ENCODE data around the gene CIART. TPM values are rescaled to one million over a fixed set of nuclear protein-coding genes. Genes with fewer than 3 reads are reported as not detected.

The CIART gene
- total RNA-seq, 1 experiment from 2014 or later: 19.0 TPM

DNA sequence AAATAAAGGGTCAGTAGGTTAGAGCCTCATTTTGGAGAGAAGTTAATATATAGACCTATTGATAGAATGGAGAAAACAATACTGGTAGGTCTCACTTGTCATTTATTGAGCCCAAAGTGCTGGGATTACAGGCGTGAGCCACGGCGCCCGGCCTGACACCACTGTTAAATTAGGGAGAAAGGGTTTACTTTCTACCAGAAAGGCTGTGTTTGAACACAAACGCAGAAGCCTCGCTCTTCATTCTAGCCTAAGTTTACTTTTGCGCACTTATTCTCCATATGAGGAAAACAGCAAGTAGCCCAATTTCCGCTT is 38.3 kb downstream of the CIART start:
- Histone ChIP-seq H4K20me1 (ENCODE audit: low read length) (no peaks in the 10 kb centered on the region), H3K9ac (ENCODE audit: low read length) (peak overlapping the region; percentile 93), H3K9me2 (replicated peaks; ENCODE audit: low read length) (no peaks in the 10 kb centered on the region), H3K27ac (ENCODE audit: low read length) (peak overlapping the region; percentile 80), H3K27me3 (ENCODE audit: low read length) (no peaks in the 10 kb centered on the region), H2AFZ (ENCODE audit: low read length) (peak overlapping the region; percentile 79), H3K4me3 (ENCODE audit: low read length) (peak overlapping the region; percentile 85), H3K79me2 (ENCODE audit: low read length) (peaks cover 44% of the 10 kb centered on the region), H3K9me3 (ENCODE audit: low read length) (no peaks in the 10 kb centered on the region), H3K4me2 (ENCODE audit: low read length) (peak overlapping the region; percentile 92), H3K36me3 (ENCODE audit: low read depth, low read length) (peaks cover 16% of the 10 kb centered on the region), H3K4me1 (ENCODE audit: insufficient read depth, low read length) (peaks cover 7% of the 10 kb centered on the region), H3F3A (ENCODE audit: low read length, unreplicated experiment) (no peaks in the 10 kb centered on the region)
- DNase-seq: peak; percentile 9
- ATAC-seq: no peak
- BruUV-seq (replicated peaks): no TSS peak
- ChIA-PET POLR2A (ENCODE audit: unreplicated experiment) (interaction anchor here (0.5 to 0.6 kb wide), 3 partner anchors 38 to 129 kb away, joined by 5 to 8 read pairs (median 7); partner anchors contain the start of gene CIART), CTCF (no interaction called here)
- intact Hi-C loops (cut with micrococcal nuclease): no loop called here
- TF ChIP-seq EZH2phosphoT487 (IDR thresholded peaks at IDR 0.05; ENCODE audit: borderline replicate concordance, low read length): no peak
- no peak for TF ChIP-seq EZH2 (IDR thresholded peaks at IDR 0.05; ENCODE audit: low read length, unreplicated experiment)
- TF ChIP-seq, protein P1, sequence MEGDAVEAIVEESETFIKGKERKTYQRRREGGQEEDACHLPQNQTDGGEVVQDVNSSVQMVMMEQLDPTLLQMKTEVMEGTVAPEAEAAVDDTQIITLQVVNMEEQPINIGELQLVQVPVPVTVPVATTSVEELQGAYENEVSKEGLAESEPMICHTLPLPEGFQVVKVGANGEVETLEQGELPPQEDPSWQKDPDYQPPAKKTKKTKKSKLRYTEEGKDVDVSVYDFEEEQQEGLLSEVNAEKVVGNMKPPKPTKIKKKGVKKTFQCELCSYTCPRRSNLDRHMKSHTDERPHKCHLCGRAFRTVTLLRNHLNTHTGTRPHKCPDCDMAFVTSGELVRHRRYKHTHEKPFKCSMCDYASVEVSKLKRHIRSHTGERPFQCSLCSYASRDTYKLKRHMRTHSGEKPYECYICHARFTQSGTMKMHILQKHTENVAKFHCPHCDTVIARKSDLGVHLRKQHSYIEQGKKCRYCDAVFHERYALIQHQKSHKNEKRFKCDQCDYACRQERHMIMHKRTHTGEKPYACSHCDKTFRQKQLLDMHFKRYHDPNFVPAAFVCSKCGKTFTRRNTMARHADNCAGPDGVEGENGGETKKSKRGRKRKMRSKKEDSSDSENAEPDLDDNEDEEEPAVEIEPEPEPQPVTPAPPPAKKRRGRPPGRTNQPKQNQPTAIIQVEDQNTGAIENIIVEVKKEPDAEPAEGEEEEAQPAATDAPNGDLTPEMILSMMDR (conservative IDR thresholded peaks at IDR 0.05; ENCODE audit: low read depth, low read length): no peak

DNA sequence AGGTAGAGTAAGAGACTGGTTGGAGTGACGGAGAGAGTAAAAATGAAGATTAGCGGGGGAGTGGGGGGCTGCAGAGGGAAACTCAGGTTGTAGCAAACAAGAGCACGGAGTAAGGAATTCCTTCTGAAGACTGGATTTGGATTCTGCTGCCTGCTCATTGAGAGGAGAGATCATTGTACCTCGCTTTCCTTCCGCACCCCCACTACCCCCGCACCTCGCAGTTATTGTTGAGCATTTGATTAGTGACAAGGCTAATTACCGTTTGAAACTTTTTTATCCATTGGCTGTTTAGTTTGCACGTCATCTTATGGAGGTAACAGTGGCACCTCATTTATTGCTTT is 39.4 kb downstream of the CIART start:
- peaks cover 56% of the 10 kb centered on the region for H3K79me2 ChIP-seq (ENCODE audit: low read length)
- peak overlapping the region; percentile 85 for H3K4me3 ChIP-seq (ENCODE audit: low read length)
- intact Hi-C loops (cut with micrococcal nuclease): loop anchor here (1.0 kb wide), 1 partner anchor 65 kb away; no protein-coding TSS in a partner anchor
- TF ChIP-seq EZH2phosphoT487 (IDR thresholded peaks at IDR 0.05; ENCODE audit: borderline replicate concordance, low read length) (no peak), EZH2 (IDR thresholded peaks at IDR 0.05; ENCODE audit: low read length, unreplicated experiment) (no peak)
- TF ChIP-seq, protein P1 (conservative IDR thresholded peaks at IDR 0.05; ENCODE audit: low read depth, low read length): no peak
- H4K20me1 ChIP-seq (ENCODE audit: low read length): no peaks in the 10 kb centered on the region
- peaks cover 27% of the 10 kb centered on the region for H3K36me3 ChIP-seq (ENCODE audit: low read depth, low read length)
- H3F3A ChIP-seq (ENCODE audit: low read length, unreplicated experiment): no peaks in the 10 kb centered on the region
- CTCF ChIA-PET: no interaction called here
- peaks cover 7% of the 10 kb centered on the region for H3K4me1 ChIP-seq (ENCODE audit: insufficient read depth, low read length)
- H3K27me3 ChIP-seq (ENCODE audit: low read length): no peaks in the 10 kb centered on the region
- DNase-seq (no peak), ATAC-seq (no peak)
- POLR2A ChIA-PET (ENCODE audit: unreplicated experiment): no interaction called here
- H3K9me2 ChIP-seq (replicated peaks; ENCODE audit: low read length): no peaks in the 10 kb centered on the region
- H3K9me3 ChIP-seq (ENCODE audit: low read length): no peaks in the 10 kb centered on the region
- peak overlapping the region; percentile 80 for H3K27ac ChIP-seq (ENCODE audit: low read length)
- peak overlapping the region; percentile 93 for H3K9ac ChIP-seq (ENCODE audit: low read length)
- peak overlapping the region; percentile 79 for H2AFZ ChIP-seq (ENCODE audit: low read length)
- BruUV-seq (replicated peaks): TSS peak; percentile 85
- peak overlapping the region; percentile 92 for H3K4me2 ChIP-seq (ENCODE audit: low read length)

DNA sequence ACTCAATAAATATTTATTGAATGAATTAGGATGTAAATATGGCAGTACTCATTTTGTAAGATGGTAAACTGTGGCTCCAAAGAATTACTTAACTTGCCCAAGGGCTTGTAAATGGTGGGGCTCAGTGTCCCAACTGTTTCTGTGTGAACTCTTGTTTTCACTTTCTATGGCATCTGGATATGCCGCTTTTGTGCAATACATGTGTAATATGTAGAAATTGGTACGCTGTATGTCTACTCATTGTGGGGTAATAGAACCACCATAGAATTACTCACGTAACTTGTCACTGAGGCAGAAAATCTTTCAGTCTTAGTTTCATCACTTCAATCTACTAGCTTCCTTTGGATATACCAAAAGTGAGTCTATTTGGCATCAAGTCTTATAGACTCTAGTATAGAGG is 40.0 kb downstream of the CIART start:
- no peaks in the 10 kb centered on the region for H4K20me1 ChIP-seq (ENCODE audit: low read length)
- no TSS peak for BruUV-seq (replicated peaks)
- CTCF ChIA-PET: no interaction called here
- ATAC-seq (no peak), DNase-seq (no peak)
- H3K36me3 ChIP-seq (ENCODE audit: low read depth, low read length): peaks cover 30% of the 10 kb centered on the region
- peak overlapping the region; percentile 85 for H3K4me3 ChIP-seq (ENCODE audit: low read length)
- H3K27ac ChIP-seq (ENCODE audit: low read length): no peak overlapping the region
- no peaks in the 10 kb centered on the region for H3F3A ChIP-seq (ENCODE audit: low read length, unreplicated experiment)
- intact Hi-C loops (cut with micrococcal nuclease): no loop called here
- POLR2A ChIA-PET (ENCODE audit: unreplicated experiment): no interaction called here
- peak overlapping the region; percentile 93 for H3K9ac ChIP-seq (ENCODE audit: low read length)
- peak overlapping the region; percentile 79; the same call in 1 of the 2 replicates for H2AFZ ChIP-seq (ENCODE audit: low read length)
- H3K4me1 ChIP-seq (ENCODE audit: insufficient read depth, low read length): peaks cover 7% of the 10 kb centered on the region
- no peaks in the 10 kb centered on the region for H3K27me3 ChIP-seq (ENCODE audit: low read length)
- TF ChIP-seq EZH2phosphoT487 (IDR thresholded peaks at IDR 0.05; ENCODE audit: borderline replicate concordance, low read length): no peak
- TF ChIP-seq, protein P1 (conservative IDR thresholded peaks at IDR 0.05; ENCODE audit: low read depth, low read length): no peak
- no peak for TF ChIP-seq EZH2 (IDR thresholded peaks at IDR 0.05; ENCODE audit: low read length, unreplicated experiment)
- no peaks in the 10 kb centered on the region for H3K9me2 ChIP-seq (replicated peaks; ENCODE audit: low read length)
- H3K79me2 ChIP-seq (ENCODE audit: low read length): peaks cover 56% of the 10 kb centered on the region
- H3K9me3 ChIP-seq (ENCODE audit: low read length): no peaks in the 10 kb centered on the region
- peak overlapping the region; percentile 92 for H3K4me2 ChIP-seq (ENCODE audit: low read length)
